ENCODE results near the gene HCN3. TPM values are rescaled to one million over a fixed set of nuclear protein-coding genes. Genes with fewer than 3 reads are reported as not detected.
A peak's percentile ranks its signal among the peaks of the same experiment; 100 is the strongest.

HCN3 gene
- total and polyA plus RNA-seq, 2 of the 13 experiments (the other 11 are each of a cell fraction or from before 2014, with no cell fraction given), result 2.4 to 10.2 TPM

- TF ChIP-seq ZNF816 (CRISPR knock-in tag; IDR thresholded peaks at IDR 0.05; ENCODE audit: borderline replicate concordance) (no peak), KLF9 (CRISPR knock-in tag; IDR thresholded peaks at IDR 0.05; ENCODE audit: low read depth) (no peak), ZNF264 (CRISPR knock-in tag; IDR thresholded peaks at IDR 0.05) (no peak), TBP (CRISPR knock-in tag; IDR thresholded peaks at IDR 0.05) (0 out of 2 replicates have a peak, but pooled peaks have one; percentile 53), ARNTL (CRISPR knock-in tag; IDR thresholded peaks at IDR 0.05) (no peak), ZC3H13 (CRISPR knock-in tag; IDR thresholded peaks at IDR 0.05) (no peak), POLR2AphosphoS2 (IDR thresholded peaks at IDR 0.05; ENCODE audit: low read depth, low read length) (no peak), MAZ (IDR thresholded peaks at IDR 0.05; ENCODE audit: borderline replicate concordance, low read depth, low read length) (no peak), MAZ (CRISPR knock-in tag; IDR thresholded peaks at IDR 0.05; ENCODE audit: low read depth) (peak; percentile 68; the same call in 1 of the 2 replicates), ZNF777 (CRISPR knock-in tag; IDR thresholded peaks at IDR 0.05) (no peak), ZBTB2 (CRISPR knock-in tag; IDR thresholded peaks at IDR 0.05; ENCODE audit: low read depth) (peak; percentile 48; the same call in 1 of the 2 replicates), ZNF451 (CRISPR knock-in tag; IDR thresholded peaks at IDR 0.05) (no peak), CENPT (CRISPR knock-in tag; IDR thresholded peaks at IDR 0.05; ENCODE audit: low read depth) (no peak), ATF3 (CRISPR knock-in tag; IDR thresholded peaks at IDR 0.05) (no peak), HIC2 (CRISPR knock-in tag; IDR thresholded peaks at IDR 0.05; ENCODE audit: low read depth) (no peak), ZBTB46 (CRISPR knock-in tag; IDR thresholded peaks at IDR 0.05; ENCODE audit: borderline replicate concordance) (no peak), ZNF274 (CRISPR knock-in tag; IDR thresholded peaks at IDR 0.05) (0 out of 2 replicates have a peak, but pooled peaks have one; percentile 23), ZNF44 (CRISPR knock-in tag; IDR thresholded peaks at IDR 0.05) (no peak), ZNF225 (CRISPR knock-in tag; IDR thresholded peaks at IDR 0.05) (no peak), CENPX (CRISPR knock-in tag; IDR thresholded peaks at IDR 0.05) (no peak), ZNF138 (CRISPR knock-in tag; IDR thresholded peaks at IDR 0.05; ENCODE audit: low read depth) (no peak), MAFK (conservative IDR thresholded peaks at IDR 0.05 in 1 of 2, IDR thresholded peaks at IDR 0.05 in 1 of 2; ENCODE audit: low read length in 2 of 2) (no peak), JUNB (CRISPR knock-in tag; IDR thresholded peaks at IDR 0.05; ENCODE audit: borderline replicate concordance) (no peak; the same call in 1 of the 2 replicates), ZNF253 (CRISPR knock-in tag; IDR thresholded peaks at IDR 0.05; ENCODE audit: borderline replicate concordance) (no peak)
Observed at GRCh38 chr1:155324717-155325602, 47.7 kb downstream of the HCN3 start (continued).
